Prostate gland (tissue), 2 donors: Measurements from ENCODE around the gene SLC35A5.
A peak's percentile ranks its signal among the peaks of the same experiment; 100 is the strongest.

ENCODE experiments used
- POLR2A ChIP-seq: fragments of 450-650 bp; IDR thresholded peaks from one replicate; pipeline ENCODE4 v1.6.1; 2016; ENCODE audit warnings: antibody characterized with exemption, mild to moderate bottlenecking
- TF ChIP-seq, protein P1 (sequence below), 4 experiments: fragments of 200-600 bp in 2 of 4; fragments of 450-650 bp in 2 of 4; sonication (generic) in 2 of 4; IDR thresholded peaks; 1 replicate in 3 of 4; 2 replicates in 1 of 4; pipeline ENCODE4 v1.5.1; 2016 to 2019; ENCODE audit warnings: antibody characterized with exemption in 4 of 4, mild to moderate bottlenecking in 2 of 4, moderate library complexity in 2 of 4

DNA sequence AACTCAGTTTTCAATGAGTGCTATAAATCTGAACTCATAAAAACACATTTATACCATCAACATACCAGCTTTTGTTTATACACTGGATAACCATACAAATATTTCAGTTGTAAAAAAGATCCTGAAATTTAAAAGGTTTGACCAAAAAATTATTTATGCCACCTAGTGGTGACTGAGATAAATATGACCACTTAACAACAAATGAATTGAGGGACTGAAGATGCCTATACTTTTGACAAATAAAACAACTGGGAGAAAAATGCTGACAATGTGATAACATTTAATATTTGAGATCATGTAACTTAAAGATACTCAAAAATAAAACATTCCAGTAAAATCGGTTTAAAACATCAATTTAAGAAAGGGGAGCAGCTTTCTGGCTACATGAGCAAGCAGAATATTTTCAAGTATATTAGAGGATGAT lies 30.5 kb upstream of the SLC35A5 start:
- TF ChIP-seq, protein P1, sequence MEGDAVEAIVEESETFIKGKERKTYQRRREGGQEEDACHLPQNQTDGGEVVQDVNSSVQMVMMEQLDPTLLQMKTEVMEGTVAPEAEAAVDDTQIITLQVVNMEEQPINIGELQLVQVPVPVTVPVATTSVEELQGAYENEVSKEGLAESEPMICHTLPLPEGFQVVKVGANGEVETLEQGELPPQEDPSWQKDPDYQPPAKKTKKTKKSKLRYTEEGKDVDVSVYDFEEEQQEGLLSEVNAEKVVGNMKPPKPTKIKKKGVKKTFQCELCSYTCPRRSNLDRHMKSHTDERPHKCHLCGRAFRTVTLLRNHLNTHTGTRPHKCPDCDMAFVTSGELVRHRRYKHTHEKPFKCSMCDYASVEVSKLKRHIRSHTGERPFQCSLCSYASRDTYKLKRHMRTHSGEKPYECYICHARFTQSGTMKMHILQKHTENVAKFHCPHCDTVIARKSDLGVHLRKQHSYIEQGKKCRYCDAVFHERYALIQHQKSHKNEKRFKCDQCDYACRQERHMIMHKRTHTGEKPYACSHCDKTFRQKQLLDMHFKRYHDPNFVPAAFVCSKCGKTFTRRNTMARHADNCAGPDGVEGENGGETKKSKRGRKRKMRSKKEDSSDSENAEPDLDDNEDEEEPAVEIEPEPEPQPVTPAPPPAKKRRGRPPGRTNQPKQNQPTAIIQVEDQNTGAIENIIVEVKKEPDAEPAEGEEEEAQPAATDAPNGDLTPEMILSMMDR (IDR thresholded peaks at IDR 0.05), result peak; percentile 40 to 59 (median 57)
- no peak for TF ChIP-seq POLR2A
